Mammary microvascular endothelial cell (primary cell): ENCODE data around the gene FOSL1. TPM values are rescaled to one million over a fixed set of nuclear protein-coding genes. Genes with fewer than 3 reads are reported as not detected.

Source experiments
- total RNA-seq: library from RNA; depleted of rRNA; stranded (reverse); fragments of >200 nt; gene quantifications from 2 replicates; pipeline ENCODE4 v1.2.3, GENCODE V29; 2015

FOSL1 gene
- 125 and 127 TPM in 2 replicates for total RNA-seq

DNA sequence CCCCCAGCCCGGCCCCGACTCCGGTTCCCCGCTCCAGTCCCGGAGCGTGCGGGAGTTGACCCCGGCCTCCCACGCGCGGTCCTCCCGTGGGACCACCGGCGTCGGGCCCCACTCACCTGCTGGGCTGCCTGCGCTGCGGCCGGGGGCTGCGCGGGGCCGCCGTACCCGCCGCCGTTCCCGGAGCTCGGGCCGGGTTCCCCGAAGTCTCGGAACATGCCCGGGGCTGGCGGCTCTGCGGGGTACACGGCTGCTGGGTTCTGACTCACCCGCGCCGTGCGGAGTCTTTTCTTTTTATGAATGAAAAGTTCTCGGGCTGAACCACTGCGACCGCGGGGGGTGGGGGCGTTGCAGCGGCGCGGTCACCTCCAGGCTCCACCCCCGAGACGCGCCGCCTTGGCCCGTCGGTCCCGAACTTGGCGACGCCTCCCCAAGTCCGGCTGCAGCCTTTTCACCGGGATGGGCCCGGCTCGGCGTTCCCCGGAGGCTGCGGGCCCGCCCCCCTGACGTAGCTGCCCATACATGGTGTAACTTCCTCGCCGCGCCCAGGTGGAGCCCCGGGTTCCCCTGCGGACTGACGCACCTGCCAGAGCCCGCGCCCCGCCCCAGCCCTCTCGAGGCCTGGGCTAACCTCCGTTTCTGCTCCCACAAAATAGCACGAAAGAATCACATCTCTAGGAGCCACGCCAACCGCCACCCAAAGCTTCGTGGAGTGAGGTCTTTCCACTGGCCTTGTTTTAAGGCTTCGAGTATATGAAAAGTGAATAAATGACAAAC is at the start of gene FOSL1:
Gene FOSL1, minus strand, starts transcription at position 264 of the 774 bp plus-strand sequence. Its CDS starts 49 bp downstream, at position 215.

DNA sequence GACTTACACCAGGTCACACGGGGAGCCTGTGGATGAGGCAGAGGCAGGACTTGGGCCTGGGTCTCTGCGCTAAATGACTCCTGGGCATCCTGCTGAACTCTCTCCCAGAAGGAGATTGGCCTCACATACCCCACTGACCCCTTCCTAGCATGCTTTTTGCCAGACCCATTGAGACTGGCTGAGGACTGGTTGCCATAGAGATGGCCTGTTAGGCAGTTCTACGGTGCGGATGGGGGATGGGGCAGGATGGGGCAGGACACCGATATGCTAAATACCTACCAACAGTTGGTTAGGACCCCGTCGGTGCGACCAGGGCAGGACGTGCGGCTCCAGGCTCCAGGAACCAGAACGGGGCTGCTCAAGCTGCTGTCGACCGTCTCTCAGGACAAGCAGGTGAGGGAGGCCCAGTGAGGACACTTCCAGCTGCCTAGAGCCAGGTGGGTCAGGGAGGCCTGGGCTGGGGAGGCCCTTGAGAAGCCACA is 45.3 kb upstream of the FOSL1 start, which contains the start of gene TSGA10IP:
Gene TSGA10IP, plus strand, starts transcription at position 51 of the 482 bp plus-strand sequence. Its CDS starts 196 bp downstream, at position 247.

DNA sequence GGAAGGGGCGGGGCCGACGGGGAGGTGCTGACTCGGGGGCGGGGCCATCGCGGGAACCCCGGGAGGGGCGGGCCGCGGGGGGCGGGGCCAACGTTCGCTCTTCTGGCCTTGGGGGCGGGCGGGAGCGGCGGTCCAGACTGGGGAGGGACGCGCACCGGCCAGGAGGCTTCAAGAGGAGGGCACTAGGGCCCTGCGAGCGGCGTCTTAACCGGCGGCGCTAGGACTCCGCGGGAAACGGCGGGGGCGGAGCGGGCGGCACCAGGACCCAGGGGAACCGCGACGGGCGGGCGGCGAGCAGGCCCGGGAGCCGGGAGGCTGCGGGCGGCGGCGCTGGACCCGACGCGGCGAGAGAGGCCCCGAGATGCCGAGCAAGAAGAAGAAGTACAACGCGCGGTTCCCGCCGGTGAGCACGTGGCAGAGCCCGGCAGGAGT is 19.0 kb upstream of the FOSL1 start, which contains the start of gene DRAP1:
Gene DRAP1, plus strand, starts transcription at position 286 of the 432 bp plus-strand sequence. Its CDS starts 76 bp downstream, at position 362.

DNA sequence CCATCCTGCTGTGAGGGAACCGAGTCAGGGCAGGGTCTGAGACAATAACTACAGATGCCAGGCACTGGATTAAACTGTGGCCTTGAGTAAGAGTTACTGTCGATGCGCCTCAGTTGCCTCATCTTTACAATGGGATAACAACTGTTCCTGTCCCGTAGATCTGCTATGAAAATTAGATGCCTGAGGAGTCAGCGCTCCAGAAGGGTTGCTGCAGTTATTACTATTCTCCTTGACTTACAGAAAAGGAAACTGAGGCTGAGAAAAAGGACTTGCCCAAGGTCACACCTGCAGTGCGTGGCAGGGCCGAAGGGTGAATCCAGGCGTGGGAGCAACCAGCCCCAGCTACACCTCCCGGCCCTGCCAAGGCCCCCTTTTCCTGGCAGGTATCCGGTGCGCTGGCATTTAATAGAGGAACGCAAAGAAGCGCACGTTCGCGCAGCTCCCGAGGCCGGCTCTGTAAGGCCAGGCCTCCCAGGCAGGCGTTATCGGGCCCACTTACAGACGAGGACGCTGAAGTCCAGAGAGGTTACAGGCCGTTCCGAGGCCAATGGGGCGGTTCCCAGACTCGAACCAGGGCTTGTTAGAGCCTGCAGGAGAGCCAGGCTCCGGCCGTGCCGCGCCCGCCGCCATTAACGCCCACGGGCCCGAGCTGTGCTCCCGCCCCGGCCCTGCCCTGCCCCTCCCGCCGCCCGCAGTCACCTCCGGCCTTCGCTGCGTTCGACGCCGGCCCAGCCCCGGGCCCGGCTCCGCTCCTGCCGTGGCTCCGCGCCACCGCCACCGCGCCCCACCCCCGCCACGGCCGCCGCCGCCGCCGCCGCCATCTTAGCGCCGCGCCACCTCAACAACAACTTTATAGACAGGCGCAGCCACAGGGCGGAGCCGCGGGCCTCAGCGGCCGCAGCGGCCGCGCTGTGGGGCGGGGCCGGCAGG is 18.3 kb upstream of the FOSL1 start, which contains the start of gene C11orf68:
Gene C11orf68, minus strand, starts transcription at position 852 of the 930 bp plus-strand sequence. Its CDS starts 31 bp downstream, at position 821.

DNA sequence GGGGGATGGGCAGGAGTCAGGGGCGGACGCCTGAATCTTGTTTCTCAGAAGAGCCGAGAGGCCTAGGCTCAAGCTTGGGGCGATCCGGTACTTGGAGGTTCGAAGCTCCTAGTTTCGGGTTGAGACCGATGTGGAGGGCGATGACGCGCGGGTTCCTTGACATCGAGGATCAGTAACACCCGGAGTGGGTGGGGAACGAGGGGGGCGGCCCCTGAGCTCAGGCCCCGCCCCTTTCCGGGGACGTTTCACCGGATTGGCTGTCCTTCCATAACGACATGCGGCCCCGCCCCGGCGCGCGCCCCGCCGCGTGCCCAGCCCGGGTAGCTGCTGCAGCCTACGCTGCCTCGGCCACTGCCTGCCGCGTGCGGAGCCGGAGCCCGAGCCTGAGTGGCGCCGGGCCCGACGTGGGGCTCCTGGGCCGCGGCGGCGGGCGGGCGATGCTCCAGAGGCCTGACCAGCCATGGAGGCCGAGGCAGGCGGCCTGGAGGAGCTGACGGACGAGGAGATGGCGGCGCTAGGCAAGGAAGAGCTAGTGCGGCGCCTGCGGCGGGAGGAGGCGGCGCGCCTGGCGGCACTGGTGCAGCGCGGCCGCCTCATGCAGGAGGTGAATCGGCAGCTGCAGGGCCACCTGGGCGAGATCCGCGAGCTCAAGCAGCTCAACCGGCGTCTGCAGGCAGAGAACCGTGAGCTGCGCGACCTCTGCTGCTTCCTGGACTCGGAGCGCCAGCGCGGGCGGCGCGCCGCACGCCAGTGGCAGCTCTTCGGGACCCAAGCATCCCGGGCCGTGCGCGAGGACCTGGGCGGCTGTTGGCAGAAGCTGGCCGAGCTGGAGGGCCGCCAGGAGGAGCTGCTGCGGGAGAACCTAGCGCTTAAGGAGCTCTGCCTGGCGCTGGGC is 9.6 kb downstream of the FOSL1 start, which contains the start of gene CCDC85B:
Gene CCDC85B, plus strand, starts transcription at position 350 of the 895 bp plus-strand sequence. Its CDS starts 111 bp downstream, at position 461.

DNA sequence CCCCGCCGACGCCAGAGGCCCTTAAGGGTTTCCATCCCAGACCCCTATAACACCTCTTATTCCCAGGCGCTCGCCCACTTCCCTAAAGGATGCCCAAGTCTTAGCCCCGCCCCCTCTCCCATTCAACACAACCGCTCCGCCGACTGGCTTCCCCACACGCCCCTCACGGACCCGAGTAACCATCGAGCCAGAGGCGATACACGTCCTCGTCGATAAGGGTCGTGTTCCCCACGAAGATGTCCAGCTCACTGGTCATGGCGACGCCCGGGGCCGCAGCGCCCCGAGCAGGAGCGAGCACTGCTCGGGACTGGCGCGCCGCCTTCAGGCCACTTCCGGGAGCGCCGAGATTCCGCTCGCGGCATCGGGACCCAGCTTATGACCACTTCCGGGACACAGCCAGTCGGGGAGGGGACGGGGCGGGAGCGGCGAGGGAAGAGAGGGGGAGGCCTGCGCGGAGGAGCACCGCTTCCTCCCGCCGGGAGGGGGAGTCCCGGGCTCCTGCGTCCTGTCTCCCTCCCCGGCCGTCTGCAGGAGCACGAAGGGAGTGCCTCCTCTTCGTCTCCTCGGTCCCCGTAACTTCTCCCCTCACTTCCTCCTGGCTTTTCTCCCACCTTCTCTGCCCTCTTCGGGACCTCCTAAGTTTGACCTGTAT is 11.9 kb downstream of the FOSL1 start, which contains the start of gene FIBP:
Gene FIBP, minus strand, starts transcription at position 309 of the 652 bp plus-strand sequence. Its CDS starts 53 bp downstream, at position 256.

DNA sequence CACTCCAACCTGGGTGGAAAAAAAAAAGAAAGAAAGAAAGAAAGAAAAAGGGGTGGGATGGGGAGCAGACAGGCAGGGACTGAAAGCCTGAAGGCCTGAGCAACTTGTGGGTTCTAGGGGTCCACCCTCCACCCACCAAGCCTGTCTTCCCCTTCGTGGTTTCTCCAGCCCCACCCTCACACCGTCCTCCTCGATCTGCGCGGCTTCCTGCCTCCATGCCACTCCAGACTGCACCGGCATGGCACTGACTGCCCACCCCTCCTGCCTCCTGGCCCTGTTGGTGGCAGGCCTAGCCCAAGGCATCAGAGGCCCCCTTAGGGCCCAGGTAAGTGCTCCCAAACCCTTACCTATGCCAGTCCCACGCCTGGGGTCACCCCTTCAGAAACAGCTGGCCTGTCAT is 20.6 kb downstream of the FOSL1 start, which contains the start of gene CTSW:
Gene CTSW, plus strand, starts transcription at position 221 of the 400 bp plus-strand sequence. Its CDS starts 18 bp downstream, at position 239.

DNA sequence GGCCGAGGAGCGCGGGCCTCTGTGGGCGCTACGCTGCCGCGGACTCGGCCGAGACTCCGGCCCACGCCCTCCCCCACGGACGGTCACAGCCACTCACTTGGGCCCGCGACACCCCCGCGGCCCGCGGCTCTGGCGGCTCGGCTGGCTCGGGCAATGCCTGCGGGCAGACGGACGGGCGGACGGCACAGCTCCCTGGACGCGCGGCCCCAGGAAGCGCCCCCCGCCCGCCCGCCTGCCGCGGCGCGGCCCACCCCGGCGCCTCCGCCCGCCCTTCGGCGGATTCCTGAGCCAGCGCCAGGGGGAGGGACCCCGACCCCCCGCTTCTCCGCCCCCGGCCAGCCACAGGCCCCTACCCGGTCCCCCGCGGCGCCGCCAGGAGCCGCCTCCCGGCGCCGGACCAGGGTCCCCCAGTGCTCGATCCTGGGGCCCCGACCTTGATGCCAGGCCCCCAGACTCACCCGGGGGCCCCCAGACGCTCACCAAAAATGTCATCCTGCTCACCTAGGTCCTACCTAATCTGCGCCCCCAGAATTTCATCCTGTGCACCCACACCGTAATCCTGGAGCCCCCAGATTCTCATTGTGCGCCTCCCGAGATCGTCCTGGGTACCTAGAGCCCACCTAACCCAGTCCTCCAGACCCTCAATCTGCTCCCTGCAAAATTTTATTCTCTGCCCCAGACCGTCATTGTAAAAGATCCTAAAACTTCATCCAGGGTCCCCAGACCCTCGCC is 27.4 kb downstream of the FOSL1 start, which contains the start of gene EFEMP2:
Gene EFEMP2, minus strand, starts transcription at position 215 of the 732 bp plus-strand sequence. CDS start 446 bp downstream, outside the sequence.

DNA sequence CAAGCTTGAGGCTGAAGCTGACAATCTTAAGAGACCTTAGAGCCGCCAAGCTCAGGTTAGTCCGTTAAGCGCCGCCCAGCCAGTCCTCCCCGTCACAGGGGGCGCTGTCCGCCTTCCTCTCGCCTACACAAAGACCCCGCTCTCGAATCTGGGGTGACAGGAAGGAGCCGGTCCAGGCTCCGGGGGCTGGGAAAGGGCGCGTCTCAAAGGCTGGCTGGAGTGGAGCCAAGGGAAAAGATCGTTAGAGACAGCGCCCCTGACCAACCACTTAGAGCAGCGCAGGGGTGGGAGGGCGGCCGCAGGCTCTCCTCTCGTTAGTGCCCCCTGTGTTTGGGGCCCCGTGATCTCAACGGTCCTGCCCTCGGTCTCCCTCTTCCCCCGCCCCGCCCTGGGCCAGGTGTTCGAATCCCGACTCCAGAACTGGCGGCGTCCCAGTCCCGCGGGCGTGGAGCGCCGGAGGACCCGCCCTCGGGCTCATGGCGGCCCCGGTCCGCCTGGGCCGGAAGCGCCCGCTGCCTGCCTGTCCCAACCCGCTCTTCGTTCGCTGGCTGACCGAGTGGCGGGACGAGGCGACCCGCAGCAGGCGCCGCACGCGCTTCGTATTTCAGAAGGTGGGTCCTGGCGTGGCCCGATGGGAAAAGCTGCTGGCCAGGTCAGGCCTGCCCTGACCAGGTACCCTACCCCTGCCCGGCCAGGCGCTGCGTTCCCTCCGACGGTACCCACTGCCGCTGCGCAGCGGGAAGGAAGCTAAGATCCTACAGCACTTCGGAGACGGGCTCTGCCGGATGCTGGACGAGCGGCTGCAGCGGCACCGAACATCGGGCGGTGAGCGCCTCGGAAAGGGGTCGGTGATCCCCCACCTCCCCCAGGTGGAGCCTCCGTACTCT is 39.7 kb downstream of the FOSL1 start, which contains the start of gene MUS81:
Gene MUS81, plus strand, starts transcription at position 156 of the 887 bp plus-strand sequence. Its CDS starts 321 bp downstream, at position 477.

DNA sequence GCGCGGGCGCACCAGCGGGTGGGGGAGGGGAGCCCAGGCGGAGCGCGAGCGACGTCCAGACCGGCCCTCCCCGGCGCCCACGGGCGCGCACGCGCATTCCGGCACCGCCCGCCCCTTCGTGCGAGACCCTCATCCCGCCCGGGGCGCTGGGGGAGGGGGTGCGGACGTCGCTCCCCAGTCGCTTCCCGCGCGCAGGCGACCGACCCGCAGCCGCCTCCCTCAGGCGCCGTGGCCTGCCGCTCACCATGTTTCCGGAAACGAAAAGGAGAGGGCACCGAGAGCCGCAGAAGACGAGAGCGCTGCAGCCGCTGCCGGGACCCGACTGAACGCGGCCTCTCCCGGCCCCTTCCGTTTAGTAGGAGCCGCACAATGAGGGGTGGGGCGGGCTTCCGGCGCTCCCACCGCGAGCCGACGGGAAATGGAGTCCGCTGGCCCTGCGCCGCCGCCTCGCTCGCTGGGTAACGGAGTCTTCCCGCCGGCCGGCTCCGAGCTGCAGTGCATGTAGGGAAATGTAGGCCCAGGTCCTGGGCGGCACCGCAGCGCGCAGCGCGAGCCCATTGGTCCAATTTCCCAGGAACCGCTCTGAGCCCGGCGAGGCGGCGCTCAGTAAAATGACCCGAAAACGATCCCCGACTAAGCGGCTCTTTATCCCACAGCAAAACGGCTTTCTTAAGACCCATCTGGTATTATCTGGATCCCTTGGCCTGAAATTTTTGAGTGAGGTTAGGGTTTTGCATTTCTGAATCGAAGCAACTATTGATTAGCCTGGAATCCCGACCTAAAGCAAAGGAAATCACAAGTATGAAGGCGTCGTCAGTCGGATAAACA is 42.1 kb downstream of the FOSL1 start, which contains the start of gene CFL1:
Gene CFL1, minus strand, starts transcription at position 328 of the 828 bp plus-strand sequence. Its CDS starts 81 bp downstream, at position 247.

Other genes starting within 250 kb of the FOSL1 start
- gene RELA, start 237.5 kb downstream of the FOSL1 start, total RNA-seq = 63.1 and 67.4 TPM in 2 replicates
- gene KAT5, start 188.1 kb downstream of the FOSL1 start, total RNA-seq = 42.8 and 56.6 TPM in 2 replicates
- gene RNASEH2C, start 179.6 kb downstream of the FOSL1 start, total RNA-seq = 92.3 and 93.2 TPM in 2 replicates
- 10.8 and 11.3 TPM in 2 replicates for gene AP5B1, start 119.4 kb downstream of the FOSL1 start, total RNA-seq
- not detected in 2 replicates for gene OVOL1, start 113.3 kb downstream of the FOSL1 start, total RNA-seq
- gene SNX32, start 66.4 kb downstream of the FOSL1 start, total RNA-seq = not detected in 2 replicates
- gene CFL1, start 42.2 kb downstream of the FOSL1 start, total RNA-seq = 2,226 and 2,249 TPM in 2 replicates
- 35.0 and 40.1 TPM in 2 replicates for gene MUS81, start 40.0 kb downstream of the FOSL1 start, total RNA-seq
- 29.5 and 33.7 TPM in 2 replicates for gene EFEMP2, start 27.6 kb downstream of the FOSL1 start, total RNA-seq
- 0.20 TPM in 1 of 2 replicates, not detected in the other for gene CTSW, start 20.6 kb downstream of the FOSL1 start, total RNA-seq
- 95.7 and 125 TPM in 2 replicates for gene FIBP, start 11.9 kb downstream of the FOSL1 start, total RNA-seq
- 258 and 273 TPM in 2 replicates for gene CCDC85B, start 9.7 kb downstream of the FOSL1 start, total RNA-seq
- 18.9 and 19.7 TPM in 2 replicates for gene C11orf68, start 18.7 kb upstream of the FOSL1 start, total RNA-seq
- 209 and 235 TPM in 2 replicates for gene DRAP1, start 19.0 kb upstream of the FOSL1 start, total RNA-seq
- gene TSGA10IP, start 45.1 kb upstream of the FOSL1 start, total RNA-seq = not detected in 2 replicates
- 32.7 and 43.3 TPM in 2 replicates for gene SART1, start 61.3 kb upstream of the FOSL1 start, total RNA-seq
- gene EIF1AD, start 101.8 kb upstream of the FOSL1 start, total RNA-seq = 27.2 and 38.1 TPM in 2 replicates
- 109 and 139 TPM in 2 replicates for gene BANF1, start 102.1 kb upstream of the FOSL1 start, total RNA-seq
- 0.20 and 0.25 TPM in 2 replicates for gene CST6, start 111.6 kb upstream of the FOSL1 start, total RNA-seq
- 0.47 TPM in 1 of 2 replicates, not detected in the other for gene CATSPER1, start 126.1 kb upstream of the FOSL1 start, total RNA-seq
- not detected in 2 replicates for gene GAL3ST3, start 148.8 kb upstream of the FOSL1 start, total RNA-seq
- 130 and 155 TPM in 2 replicates for gene SF3B2, start 152.0 kb upstream of the FOSL1 start, total RNA-seq
- gene PACS1, start 169.9 kb upstream of the FOSL1 start, total RNA-seq = 18.0 and 19.3 TPM in 2 replicates